Erythroblast (primary cell): ENCODE results near the gene LARGE1.

Experiments used
- GATA1 ChIP-seq: IDR thresholded peaks from 2 replicates; pipeline ENCODE4 v1.6.1; 2011; ENCODE audit warnings: low read depth, mild to moderate bottlenecking, control low read depth, low read length, moderate library complexity
- POLR2A ChIP-seq: IDR thresholded peaks from 2 replicates; pipeline ENCODE4 v1.6.1; 2011; ENCODE audit warnings: mild to moderate bottlenecking, low read length

DNA sequence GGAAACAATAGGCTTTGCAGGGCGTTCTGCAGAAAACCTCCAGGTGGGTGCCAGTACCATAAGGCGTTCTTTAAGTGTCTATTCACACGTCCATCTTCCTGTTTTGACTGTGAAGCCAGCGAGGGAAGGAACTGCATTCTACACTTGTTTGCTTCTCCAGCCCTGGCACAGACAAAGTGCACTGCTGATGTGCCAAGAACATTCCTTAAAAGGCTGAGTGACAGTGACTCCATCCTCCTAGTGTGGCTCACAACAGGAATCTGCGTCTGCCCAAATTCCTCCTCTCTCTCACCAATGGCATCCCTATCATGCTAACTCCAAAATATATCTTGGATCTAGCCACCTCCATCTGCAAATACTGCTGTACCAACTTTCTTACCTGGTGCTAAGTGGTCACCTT is 454.7 kb downstream of the LARGE1 start:
- TF ChIP-seq POLR2A = no peak
- TF ChIP-seq GATA1 = no peak
